Stimulated activated CD4-positive, alpha-beta T cell treated with anti-CD3 and anti-CD28 coated beads, Interleukin-4, amount 100 ng/mL, for 48 hours (primary cell): ENCODE data around the gene MFSD8.
A peak's percentile ranks its signal among the peaks of the same experiment; 100 is the strongest.
"Not testable (repeated sequence)": the region's sequence is repeated elsewhere in the genome, so short reads cannot be mapped to it uniquely, and the experiment has no call there.

Source experiments
- DNase-seq, 2 donors: peaks; one replicate each; pipeline ENCODE4 v3.0.0-alpha.2; 2020; ENCODE audit warnings: low read depth in 2 of 2

The MFSD8 gene, protein sequence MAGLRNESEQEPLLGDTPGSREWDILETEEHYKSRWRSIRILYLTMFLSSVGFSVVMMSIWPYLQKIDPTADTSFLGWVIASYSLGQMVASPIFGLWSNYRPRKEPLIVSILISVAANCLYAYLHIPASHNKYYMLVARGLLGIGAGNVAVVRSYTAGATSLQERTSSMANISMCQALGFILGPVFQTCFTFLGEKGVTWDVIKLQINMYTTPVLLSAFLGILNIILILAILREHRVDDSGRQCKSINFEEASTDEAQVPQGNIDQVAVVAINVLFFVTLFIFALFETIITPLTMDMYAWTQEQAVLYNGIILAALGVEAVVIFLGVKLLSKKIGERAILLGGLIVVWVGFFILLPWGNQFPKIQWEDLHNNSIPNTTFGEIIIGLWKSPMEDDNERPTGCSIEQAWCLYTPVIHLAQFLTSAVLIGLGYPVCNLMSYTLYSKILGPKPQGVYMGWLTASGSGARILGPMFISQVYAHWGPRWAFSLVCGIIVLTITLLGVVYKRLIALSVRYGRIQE

DNA sequence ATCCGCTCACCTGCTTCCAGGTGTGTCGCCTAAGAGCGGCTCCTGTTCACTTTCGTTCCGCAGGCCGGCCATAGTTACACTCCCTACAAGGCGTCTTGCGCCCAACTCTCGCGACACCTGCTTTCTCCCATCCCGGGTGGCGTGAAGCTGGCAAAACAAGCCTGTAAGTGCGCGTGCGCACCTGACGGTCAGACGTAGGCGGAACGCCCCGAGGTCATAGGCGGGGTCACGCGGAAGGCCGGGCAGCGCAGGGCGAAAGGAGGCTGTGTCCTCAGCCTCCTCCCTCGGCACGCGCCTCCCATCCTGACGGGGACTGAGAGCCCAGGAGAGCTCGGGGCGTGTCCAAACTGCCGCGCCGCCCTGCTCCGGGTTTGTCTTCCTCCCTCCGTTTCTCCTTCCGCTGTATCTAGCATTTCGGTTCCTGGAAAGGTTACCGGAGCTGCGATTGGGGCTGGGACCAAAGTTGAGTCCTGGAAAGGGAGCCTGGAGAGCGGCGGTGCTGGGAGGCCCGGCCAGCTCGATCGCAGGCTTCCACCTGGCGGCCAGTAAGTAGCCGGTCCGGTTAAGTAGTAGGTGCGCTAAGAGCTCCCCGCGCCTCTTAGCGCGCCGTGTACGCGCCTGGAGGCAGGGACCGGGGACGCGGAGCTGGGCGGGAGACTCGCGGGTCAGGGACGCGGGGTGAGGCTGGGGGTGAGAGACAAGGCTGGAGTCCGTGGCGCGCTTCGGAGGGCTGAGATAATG is at the start of gene MFSD8, which contains the start of gene ABHD18:
Gene MFSD8 (minus strand): TSS at position 112 of the 741 bp plus-strand sequence. CDS start 40 bp downstream, at position 72.
Gene ABHD18 (plus strand): TSS at position 345 of the 741 bp plus-strand sequence. CDS start 17,550 bp downstream, outside the sequence.
- peak; percentile 96 to 100 for DNase-seq

DNA sequence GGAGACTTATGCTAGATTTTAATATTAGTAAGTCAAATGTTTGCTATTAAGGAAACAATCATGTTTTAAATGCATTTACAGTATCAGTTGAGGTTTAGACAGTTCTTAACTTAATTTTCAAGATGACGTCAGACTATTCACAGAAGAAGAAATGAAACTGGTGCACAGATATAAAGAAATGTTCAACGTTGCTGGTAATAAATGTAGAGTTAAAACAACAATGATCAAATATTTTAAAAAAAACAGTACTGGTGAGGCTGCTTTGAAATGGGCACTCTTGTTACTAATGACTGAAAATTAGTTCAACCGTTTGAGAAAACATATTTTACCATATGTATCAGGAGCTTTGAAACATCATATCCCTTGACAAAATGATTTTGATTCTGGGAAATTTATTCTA is 44.5 kb upstream of the MFSD8 start:
- no peak for DNase-seq

DNA sequence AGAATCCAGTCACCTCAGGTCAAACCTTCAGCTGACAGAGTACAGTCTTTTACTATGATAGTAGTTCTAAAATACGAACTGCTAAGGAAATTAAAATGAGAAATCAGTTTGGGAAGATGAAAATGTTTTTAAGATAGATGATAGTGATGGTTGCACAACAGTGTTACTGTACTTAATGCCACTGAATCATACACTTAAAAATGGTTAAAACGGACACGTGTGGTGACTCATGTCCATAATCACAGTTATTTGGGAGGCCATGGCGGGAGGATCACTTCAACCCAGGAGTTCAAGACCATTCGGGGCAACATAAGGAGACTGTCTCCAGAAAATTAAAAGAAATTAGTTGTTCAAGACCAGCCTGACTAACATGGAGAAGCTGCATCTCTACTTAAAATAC is 41.6 kb upstream of the MFSD8 start:
- DNase-seq = no peak

DNA sequence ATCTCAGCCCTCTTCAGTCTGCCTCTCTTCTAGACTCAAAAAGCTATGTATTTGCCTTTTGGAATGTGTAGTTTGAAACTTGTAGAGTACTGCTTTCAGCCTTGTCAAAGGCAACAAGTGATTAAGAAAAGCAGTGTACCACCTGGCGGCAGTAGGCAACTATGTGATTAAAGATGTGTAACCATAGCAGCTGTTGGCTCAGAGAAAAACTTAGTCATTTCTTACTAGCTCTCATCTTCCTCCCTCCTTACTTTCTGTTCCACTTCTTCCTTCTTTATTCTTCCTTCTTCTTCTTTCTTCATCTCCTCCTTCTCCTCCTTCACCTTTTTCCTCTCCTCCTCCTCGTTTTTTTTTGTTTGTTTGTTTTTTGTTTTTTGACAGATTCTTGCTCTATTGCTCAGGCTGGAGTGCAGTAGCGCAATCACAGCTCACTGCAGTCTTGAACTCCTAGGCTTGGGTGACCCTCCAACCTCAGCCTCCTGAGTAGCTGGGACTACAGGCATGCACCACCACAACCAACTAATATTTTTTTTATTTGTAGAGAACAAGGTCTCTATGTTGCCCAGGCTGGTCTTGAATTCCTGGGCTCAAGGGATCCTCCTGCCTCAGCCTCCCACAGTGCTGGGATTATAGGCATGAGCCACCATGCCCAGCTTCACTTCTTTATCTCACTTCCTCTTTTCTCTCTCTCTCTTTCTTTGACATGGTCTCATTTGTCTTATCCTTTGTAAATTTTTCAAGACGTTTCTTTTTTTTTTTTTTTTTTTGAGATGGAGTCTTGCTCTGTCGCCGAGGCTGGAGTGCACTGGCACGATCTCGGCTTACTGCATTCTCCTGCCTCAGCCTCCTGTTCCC is 32.8 kb upstream of the MFSD8 start:
- DNase-seq = peak in 1 of 2 donors; percentile 6

DNA sequence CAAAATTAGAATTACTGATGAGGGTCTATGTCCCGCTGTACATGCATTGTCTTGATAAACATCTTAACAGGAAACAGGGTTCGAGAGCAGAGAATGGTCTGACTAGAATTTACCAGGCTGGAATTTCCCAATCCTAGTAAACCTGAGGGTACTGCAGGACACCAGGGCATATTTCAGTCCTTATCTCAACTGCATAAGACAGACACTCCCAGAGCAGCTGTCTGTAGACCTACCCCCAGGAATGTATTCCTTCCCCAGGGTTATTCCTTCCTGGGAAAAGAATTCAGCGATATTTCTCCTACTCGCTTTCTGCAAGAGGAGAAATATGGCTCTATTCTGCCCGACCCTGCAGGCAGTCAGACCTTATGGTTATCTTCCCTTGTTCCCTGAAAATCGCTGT is 31.5 kb upstream of the MFSD8 start:
- not testable (repeated sequence) for DNase-seq

DNA sequence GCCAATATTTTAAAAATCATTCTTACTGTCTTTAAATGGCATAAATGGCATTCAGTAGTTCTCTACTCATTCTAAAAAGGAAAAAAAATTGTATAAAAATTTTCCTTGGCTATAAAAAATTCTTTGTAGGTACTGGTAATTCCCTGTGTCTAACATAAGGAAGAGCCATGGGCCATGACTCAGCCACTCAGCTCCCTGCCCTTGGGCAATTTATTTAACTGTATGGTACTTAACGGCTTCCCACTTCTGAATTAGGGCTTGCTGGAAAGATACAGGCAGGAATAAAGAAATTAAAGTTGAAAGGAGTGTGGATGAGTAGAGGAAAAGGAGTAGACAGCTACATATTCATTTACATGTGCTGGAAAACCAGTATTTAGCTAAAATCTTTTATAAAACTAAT is 30.8 kb upstream of the MFSD8 start:
- no peak for DNase-seq

DNA sequence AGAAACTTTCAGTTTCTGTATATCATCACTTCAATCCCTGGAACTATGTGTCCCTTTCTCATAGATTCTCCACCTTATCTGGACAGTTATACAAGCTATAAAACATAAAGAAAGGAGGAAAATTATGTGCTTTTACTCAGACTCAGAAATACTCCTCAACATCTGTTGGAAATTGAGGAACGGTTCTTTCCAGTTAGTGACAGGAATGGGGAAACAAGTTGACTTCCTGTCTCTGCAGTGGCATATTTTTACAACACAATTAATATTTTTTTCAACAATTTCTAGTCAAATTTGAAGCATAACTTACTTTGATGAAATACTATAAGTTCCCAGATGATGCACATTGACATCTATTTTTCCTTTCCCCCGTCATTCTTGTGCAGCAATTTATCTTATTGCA is 28.2 kb upstream of the MFSD8 start:
- DNase-seq = no peak

DNA sequence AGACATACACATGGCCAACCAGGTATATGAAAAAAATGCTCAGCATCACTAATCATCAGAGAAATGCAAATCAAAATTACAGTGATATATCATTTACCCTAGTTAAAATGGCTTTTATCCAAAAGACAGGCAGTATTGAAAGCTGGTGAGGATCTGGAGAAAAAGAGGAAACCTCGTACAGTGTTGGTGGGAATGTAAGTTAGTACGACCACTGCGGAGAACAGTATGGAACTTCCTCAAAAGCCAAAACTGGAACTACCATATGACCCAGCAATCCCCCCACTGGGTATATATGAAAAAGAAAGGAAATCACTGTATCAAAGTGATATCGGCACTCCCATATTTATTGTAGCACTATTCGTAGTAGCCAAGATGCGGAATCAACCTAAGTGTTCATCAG is 23.7 kb upstream of the MFSD8 start:
- no peak for DNase-seq

DNA sequence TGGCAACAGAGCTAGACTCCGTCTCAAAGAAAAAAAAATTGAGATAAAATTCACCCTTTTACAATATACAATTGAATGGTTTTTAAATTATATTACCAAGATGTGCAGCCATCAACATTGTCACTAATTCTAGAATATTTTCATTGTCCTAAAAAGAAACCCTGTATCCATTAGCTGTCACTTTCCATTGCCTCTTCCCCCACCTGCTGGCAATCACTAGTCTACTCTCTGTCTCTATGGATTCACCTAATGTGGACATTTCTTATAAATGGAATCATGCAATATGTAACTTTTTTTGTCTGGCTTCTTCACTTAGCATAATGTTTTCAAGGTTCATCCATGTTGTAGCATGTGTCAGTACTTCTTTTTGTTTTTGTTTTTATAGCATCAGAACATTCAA is 21.0 kb upstream of the MFSD8 start:
- DNase-seq = no peak

DNA sequence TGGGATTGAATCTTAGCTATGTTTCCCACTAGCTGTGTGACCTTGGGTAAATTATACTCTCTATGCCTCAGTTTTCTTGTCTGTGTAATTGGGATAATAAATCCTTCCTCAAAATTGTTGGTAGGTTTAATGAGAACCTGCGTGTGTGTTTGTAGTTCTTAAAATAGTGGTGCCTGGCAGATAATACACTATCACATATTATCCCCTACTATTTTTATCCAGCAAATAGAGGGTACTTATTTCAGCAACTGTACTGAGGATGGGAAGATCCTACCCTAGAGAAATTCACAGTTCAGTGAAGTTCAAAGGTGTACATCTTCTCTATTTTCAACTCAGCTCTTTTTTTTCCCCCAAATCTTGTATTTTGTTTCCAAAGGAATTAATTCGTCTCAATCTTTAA is 17.5 kb upstream of the MFSD8 start:
- no peak for DNase-seq

DNA sequence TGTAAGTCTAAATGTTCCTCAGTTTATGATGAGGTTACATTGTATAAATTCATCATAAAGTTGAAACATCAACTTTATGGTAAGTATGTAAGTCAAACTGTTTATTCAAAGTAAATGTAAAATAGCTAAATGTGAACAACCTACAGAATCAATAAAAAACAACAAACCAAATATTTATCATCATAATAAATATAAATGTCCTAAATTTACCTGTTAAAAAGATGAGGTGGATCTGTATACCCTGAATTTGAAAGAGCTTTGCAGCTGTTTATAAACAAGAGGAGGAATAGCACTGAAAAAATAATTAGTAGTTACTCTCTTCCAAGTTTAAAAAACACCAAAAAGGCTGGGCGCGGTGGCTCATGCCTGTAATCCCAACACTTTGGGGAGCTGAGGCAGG is 14.0 kb upstream of the MFSD8 start:
- no peak for DNase-seq

DNA sequence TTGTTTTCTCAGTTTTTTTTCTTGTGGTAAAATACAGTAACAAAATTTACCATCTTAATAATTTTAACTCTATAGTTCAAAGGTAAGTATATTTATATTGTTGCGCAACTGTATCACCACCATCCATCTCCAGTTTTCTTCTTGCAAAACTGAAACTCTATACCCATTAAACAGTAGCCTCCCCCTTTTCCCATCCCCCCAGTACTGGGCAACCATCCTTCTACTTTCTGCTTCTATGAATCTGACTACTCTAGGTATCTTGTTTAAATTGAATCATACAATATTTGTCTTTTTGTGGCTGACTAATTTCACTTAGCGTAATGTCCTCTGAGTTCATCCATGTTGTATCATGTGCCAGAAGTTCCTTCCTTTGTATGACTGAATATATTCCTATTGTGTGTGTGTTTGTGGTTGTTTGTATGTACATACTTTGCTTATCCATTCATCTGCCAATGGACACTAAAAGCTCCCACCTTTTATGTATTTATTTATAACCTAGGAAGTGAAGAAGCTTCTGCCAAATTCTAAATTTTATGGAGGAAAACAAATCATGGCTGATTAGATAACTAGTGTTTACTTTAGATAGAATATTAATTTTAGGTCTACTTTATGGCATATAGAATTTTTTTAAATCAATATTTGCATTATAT is 10.3 kb upstream of the MFSD8 start:
- DNase-seq = no peak

DNA sequence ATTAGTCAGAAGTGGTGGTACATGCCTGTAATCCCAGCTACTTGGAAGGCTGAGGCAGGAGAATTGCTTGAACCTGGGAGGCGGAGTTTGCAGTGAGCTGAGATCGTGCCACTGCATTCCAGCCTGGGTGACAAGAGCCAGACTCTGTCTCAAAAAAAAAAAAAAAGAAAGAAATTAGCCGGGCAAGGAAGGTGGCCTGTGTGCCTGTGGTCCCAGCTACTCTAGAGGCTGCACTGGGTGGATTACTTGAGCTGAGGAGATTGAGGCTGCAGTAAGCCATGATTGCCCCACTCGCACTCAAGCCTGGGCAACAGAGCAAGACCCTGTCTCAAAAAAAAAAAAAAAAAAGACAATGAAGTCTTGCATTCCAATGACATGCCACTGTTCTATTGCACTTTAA is 6.0 kb upstream of the MFSD8 start:
- not testable (repeated sequence) for DNase-seq

DNA sequence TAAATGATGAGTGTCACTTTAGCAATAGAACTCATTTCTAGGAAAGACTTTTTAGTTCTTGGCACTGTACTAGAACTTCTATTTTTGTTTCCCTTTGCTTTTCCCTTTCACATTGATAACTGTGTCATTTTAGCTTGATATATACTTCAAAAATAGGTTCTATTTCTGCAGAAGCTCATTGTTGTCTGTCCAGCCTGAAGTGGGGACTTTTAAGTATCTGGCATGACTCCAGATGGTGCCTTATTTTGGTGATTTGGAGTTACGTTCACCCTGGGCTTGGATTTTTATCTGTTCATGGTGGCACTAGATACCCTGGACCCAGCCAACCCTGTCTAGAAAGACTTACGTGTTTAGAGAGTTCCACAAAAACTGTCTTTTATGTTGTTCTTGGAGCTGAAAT is 3.6 kb upstream of the MFSD8 start:
- no peak for DNase-seq

DNA sequence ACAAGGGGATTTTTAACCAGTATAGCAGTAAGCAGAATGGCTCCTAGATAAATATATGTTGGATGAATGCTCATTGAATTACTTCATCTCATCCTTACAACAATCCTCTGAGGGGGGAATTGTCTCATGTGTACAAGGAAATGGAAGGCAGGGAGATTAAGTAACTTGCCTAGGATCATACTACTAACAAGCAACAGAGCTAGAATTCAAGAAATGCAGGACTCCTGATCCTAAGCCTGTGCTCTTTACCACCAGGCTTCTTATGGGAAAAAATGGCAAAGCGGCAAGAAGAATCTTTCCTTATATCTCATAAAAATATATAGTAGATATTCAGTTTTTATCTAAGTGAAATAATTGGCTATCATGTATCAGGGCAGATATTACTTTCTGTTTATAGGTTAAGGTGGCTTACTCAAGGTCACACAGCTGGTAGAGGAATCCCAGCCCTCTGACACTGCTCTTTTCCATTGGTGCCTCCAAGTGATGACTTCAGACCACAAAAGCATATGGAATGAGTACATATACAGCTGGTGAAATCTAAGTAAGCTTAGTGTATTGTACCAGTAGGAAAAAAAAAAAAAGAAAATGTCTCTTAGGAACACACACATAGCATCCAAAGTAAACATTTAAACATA is 2.3 kb upstream of the MFSD8 start:
- no peak for DNase-seq

DNA sequence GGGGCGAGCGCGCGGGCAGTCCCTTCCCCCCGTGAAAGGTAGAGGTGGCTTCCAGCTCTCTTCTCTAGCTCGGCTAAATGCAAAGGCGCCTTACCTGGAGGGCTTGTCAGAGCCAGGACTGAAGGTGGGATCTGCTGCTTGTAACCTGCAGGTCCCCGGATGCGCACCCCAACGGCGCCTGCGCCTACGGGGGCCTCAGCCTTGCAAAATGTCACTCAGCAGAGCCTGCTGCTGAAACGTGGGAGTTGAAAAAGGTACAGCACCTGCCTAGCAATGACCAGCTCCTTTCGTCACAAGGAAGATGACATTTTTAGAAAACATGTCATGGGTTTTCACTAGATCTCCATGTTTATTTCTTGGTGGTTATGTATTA is 816 bp upstream of the MFSD8 start:
- peak; percentile 58 to 62 for DNase-seq

DNA sequence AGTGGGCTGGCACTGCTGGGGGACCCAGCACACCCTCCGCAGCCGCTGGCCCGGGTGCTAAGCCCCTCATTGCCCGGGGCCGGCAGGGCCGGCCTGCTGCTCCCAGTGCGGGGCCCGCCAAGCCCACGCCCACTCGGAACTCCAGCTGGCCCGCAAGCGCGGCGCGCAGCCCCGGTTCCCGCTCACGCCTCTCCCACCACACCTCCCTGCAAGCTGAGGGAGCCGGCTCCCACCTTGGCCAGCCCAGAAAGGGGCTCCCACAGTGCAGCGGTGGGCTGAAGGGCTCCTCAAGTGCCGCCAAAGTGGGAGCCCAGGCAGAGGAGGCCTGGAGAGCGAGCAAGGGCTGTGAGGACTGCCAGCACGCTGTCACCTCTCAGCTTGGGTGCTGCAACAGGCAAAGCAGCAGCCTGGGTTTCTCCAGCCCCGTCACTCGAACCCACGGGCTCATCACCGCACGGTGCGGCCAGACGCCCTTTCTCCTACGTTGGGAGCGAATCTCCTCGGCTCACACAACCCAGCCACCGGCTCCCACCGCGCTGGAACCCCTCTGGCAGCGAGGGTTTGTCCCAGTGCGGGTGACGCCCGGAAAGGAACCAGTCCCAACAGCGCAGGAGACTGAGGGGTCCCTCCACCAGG is 429 bp downstream of the MFSD8 start:
- DNase-seq = not testable (repeated sequence)

DNA sequence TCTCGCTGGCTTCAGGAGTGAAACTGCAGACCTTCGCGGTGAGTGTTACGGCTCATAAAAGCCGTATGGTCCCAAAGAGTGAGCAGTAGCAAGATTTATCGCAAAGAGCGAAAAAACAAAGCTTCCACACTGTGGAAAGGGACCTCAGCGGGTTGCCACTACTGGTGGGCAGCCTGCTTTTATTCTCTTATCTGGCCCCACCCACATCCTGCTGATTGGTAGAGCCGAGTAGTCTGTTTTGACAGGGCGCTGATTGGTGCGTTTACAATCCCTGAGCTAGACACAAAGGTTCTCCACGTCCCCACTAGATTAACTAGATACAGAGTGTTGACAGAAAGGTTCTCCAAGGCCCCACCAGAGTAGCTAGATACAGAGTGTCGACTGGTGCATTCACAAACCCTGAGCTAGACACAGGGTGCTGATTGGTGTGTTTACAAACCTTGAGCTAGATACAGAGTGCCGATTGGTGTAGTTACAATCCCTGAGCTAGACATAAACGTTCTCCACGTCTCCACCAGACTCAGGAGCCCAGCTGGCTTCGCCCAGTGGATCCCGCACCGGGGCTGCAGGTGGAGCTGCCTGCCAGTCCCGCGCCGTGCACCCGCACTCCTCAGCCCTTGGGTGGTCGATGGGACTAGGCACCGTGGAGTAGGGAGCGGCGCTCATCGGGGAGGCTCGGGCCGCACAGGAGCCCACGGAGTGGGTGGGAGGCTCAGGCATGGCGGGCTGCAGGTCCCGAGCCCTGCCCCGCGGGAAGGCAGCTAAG is 1.2 kb downstream of the MFSD8 start:
- DNase-seq = not testable (repeated sequence)

DNA sequence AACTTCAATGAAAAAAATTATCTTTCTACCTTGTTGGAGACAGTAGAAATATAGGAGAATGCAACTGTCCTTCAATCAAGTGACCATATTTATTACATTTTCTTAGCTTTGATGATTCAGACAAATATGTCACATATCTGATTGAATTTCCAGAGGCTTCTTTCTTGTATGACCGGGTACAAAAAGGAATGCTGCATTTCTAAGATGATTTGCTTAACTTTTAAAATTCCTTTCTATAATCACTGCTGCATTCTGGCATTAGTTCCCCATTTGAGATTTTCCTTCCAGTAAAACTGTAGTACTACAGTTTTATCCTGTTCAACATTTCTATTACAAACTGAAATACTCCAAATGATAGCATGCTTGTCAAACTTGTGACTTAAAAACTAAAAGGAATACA is 5.2 kb downstream of the MFSD8 start:
- DNase-seq = no peak

DNA sequence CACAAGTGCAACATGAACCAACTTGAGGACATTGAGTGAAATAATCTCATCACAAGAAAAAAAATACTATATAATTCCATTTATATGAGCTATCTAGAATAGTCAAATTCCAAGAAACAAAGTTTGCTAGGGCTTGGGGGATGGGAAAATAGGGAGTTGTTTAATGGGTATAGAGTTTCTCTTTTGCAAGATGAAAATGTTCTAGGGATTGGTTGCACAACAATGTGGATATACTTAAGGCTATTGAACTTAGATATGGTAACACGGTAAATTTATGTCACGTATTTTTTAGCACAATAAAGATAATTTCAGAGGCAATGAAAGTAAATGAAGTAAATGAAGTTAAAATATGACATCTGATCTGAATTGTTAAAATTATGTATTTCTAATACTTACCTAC is 7.9 kb downstream of the MFSD8 start:
- no peak for DNase-seq
